Endothelial cell of umbilical vein (primary cell): ENCODE data around the gene RBMS2.

Experiments used
- CTCF ChIP-seq, 2 donors: IDR thresholded peaks; 1 replicate in 1 of 2; 2 replicates in 1 of 2; pipeline ENCODE4 v1.5.1; 2011; ENCODE audit warnings: low read length in 2 of 2, mild to moderate bottlenecking in 2 of 2, moderate library complexity in 2 of 2, control low read depth in 1 of 2, inconsistent platforms in 1 of 2, low read depth in 1 of 2; ENCODE audit not compliant: insufficient read depth in 1 of 2; ENCODE audit errors: extremely low read depth in 1 of 2
- MAX ChIP-seq: IDR thresholded peaks from 2 replicates; pipeline ENCODE4 v1.6.1; 2011; ENCODE audit not compliant: insufficient read depth, insufficient read length

- no peak for TF ChIP-seq CTCF (IDR thresholded peaks at IDR 0.05; ENCODE audit: extremely low read depth in 1 of 2, insufficient read depth in 1 of 2, low read depth in 1 of 2, low read length in 2 of 2)
- TF ChIP-seq MAX = peak; percentile 28
Measured at GRCh38 chr12:56565510-56566101, 44.0 kb downstream of the RBMS2 start.
